Tibial nerve (tissue), 3 donors: ENCODE data around the gene GNAT2.

Experiments
- POLR2A ChIP-seq, 2 donors: fragments of 450-650 bp; IDR thresholded peaks; one replicate each; pipeline ENCODE4 v1.6.1; 2017; ENCODE audit warnings: antibody characterized with exemption in 2 of 2, mild to moderate bottlenecking in 2 of 2, moderate library complexity in 2 of 2
- TF ChIP-seq, protein P1 (sequence below), 5 experiments: fragments of 200-600 bp in 3 of 5; fragments of 450-650 bp in 2 of 5; sonication (generic) in 3 of 5; IDR thresholded peaks; one replicate each; pipeline ENCODE4 v1.5.1; 2016 to 2019; ENCODE audit warnings: antibody characterized with exemption in 5 of 5, mild to moderate bottlenecking in 3 of 5, moderate library complexity in 2 of 5

DNA sequence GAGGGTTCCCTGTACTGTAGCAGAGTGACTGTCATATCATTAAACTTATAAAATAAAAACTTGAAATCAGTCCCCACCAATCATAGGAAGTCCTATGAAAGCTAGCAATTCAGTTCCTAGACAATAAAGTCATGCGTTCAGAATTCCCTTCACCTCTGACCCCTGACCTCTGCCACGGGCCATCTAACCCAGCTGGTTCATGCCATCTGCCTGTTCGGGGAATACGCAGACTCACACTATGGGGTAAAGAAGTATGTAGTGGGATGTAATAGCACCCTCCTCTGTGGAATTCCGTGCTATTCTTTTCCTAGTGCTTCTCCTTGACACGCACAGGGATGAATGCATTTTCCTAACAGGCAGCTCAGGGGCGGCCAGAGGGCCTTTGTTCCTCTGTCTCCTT, 38.6 kb upstream of the GNAT2 start:
- TF ChIP-seq, protein P1, sequence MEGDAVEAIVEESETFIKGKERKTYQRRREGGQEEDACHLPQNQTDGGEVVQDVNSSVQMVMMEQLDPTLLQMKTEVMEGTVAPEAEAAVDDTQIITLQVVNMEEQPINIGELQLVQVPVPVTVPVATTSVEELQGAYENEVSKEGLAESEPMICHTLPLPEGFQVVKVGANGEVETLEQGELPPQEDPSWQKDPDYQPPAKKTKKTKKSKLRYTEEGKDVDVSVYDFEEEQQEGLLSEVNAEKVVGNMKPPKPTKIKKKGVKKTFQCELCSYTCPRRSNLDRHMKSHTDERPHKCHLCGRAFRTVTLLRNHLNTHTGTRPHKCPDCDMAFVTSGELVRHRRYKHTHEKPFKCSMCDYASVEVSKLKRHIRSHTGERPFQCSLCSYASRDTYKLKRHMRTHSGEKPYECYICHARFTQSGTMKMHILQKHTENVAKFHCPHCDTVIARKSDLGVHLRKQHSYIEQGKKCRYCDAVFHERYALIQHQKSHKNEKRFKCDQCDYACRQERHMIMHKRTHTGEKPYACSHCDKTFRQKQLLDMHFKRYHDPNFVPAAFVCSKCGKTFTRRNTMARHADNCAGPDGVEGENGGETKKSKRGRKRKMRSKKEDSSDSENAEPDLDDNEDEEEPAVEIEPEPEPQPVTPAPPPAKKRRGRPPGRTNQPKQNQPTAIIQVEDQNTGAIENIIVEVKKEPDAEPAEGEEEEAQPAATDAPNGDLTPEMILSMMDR (IDR thresholded peaks at IDR 0.05): no peak
- no peak for TF ChIP-seq POLR2A (IDR thresholded peaks at IDR 0.05)
